NCI-H1048 (cell line): ENCODE results near the gene FAM90A26.
"Not testable (repeated sequence)": the region's sequence is repeated elsewhere in the genome, so short reads cannot be mapped to it uniquely, and the experiment has no call there.

ENCODE experiments used
- DNase-seq: peaks from one replicate; lab custom pipeline; 2025; lab: John Stamatoyannopoulos, UW

The FAM90A26 gene

GRCh38 chr4:9158392-9158791, 11.8 kb upstream of the FAM90A26 start:
- DNase-seq: not testable (repeated sequence)

- DNase-seq: not testable (repeated sequence)
Observed at GRCh38 chr4:9160046-9160445, 10.2 kb upstream of the FAM90A26 start.

GRCh38 chr4:9165990-9166389, 4.2 kb upstream of the FAM90A26 start:
- not testable (repeated sequence) for DNase-seq

- DNase-seq: not testable (repeated sequence)
Observed at GRCh38 chr4:9210357-9210756, 40.1 kb downstream of the FAM90A26 start, which contains the start of gene USP17L10. Gene USP17L10 (plus strand): TSS chr4:9210657. CDS start chr4:9210657, 0 bp downstream.

GRCh38 chr4:9214701-9215100, 44.5 kb downstream of the FAM90A26 start:
- not testable (repeated sequence) for DNase-seq

GRCh38 chr4:9215105-9215504, 44.9 kb downstream of the FAM90A26 start, which contains the start of gene USP17L11:
Gene USP17L11 (plus strand): TSS chr4:9215405. CDS start chr4:9215405, 0 bp downstream.
- not testable (repeated sequence) for DNase-seq

- not testable (repeated sequence) for DNase-seq
Observed at GRCh38 chr4:9219852-9220251, 49.6 kb downstream of the FAM90A26 start, which contains the start of gene USP17L12. Gene USP17L12 (plus strand): TSS chr4:9220152. CDS start chr4:9220152, 0 bp downstream.

GRCh38 chr4:9224596-9224995, 54.4 kb downstream of the FAM90A26 start, which contains the start of gene USP17L13:
Gene USP17L13 (plus strand): TSS chr4:9224896. CDS start chr4:9224896, 0 bp downstream.
- DNase-seq: not testable (repeated sequence)
